Kidney capillary endothelial cell (primary cell): ENCODE measurements around the gene CTDSP2.
"Not testable (repeated sequence)": the region's sequence is repeated elsewhere in the genome, so short reads cannot be mapped to it uniquely, and the experiment has no call there.

Experiments
- DNase-seq: peaks from one replicate; pipeline ENCODE4 v3.0.0-alpha.2; 2018; ENCODE audit warnings: low spot score

The CTDSP2 gene

GRCh38 chr12:57881475-57881874 lies 34.9 kb upstream of the CTDSP2 start:
- DNase-seq = no peak

DNA sequence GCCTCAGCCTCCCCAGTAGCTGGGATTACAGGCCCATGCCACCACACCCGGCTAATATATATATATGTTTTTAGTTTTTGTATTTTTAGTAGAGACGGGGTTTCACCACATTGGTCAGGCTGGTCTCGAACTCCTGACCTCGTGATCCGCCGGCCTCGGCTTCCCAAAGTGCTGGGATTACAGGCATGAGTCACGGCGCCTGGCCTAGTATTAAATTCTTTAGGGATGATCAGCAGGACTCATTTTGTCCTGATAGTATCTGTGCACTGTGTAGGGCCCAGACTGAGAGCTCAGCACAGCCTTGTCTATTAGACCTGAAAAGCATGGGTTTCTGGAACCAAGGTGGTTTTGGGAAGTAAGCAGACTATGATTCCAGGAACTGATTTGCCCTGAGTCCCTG lies 34.5 kb upstream of the CTDSP2 start:
- DNase-seq = not testable (repeated sequence)

GRCh38 chr12:57877876-57878275 lies 31.3 kb upstream of the CTDSP2 start:
- DNase-seq = no peak

- DNase-seq = no peak
Measured at GRCh38 chr12:57875753-57876547, 29.4 kb upstream of the CTDSP2 start.

- DNase-seq = no peak
Measured at GRCh38 chr12:57874166-57875108, 27.9 kb upstream of the CTDSP2 start.

- no peak for DNase-seq
Measured at GRCh38 chr12:57872362-57872761, 25.8 kb upstream of the CTDSP2 start.

- no peak for DNase-seq
Measured at GRCh38 chr12:57869927-57870318, 23.4 kb upstream of the CTDSP2 start.

DNA sequence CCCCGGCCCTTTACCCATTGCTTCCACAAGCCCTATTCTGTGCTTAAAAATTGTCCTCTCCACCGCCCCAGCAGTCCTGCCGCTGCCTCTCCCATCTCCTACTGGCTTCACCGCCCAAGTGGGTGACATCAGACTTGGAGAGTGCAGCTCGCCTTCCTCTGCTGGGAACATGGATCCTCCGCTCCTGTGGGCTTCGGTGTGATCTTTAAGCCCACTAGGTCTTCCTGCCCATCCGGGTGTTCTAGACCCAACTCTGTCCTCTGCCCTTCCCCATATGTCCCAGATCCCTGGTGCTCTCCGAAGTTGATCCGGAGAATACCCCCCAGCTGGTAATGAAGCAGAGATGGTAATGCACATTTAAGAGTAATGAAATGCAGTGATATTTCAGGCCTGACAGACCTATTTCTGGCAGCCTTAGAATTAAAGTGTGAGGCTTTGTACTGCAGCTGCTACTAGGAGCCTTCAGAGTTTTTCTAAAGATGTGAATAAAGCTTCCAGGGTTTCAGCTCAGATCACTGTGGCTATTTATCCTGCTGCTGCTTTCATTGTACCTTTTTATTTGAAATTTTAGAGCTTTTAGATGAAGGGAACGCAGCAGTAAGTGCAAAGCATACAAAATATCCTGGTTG lies 22.9 kb upstream of the CTDSP2 start:
- DNase-seq = no peak

- DNase-seq = no peak
Measured at GRCh38 chr12:57868851-57869268, 22.3 kb upstream of the CTDSP2 start.

GRCh38 chr12:57868221-57868620 lies 21.7 kb upstream of the CTDSP2 start:
- no peak for DNase-seq

DNA sequence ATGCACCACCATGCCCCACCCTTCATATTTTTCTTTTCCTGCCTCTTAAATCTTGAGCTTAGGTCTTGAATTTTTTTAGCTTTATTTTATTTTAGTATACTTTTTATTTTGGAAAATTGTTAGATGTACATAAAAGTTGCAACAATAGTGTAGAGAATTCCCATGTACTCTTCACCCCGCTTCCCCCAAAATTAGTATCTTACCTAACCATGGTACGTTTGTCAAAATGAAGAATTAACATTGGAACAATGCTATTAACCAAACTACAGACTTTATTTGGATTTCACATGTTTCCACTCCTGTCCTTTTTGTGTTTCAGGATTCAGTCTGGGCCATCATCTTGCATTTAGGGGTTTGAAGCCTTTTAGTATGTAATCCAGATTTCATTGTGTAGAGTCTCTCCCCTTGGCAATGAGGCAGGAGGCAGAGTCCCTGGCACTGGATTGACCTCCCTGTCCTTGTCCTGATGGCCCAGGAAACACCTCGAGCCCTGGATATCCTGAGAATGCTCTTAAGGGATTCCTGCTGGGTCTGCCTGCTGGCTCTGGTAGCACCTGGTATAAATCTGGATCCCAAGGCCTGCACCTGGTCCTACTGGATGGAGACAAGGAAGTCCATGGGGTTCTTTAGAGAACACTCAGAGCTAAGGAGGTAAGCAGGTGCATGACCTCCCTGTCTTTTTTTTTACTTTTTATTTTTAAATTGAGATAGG lies 19.9 kb upstream of the CTDSP2 start:
- no peak for DNase-seq

GRCh38 chr12:57865084-57865751 lies 18.7 kb upstream of the CTDSP2 start:
- peak; percentile 77 for DNase-seq

DNA sequence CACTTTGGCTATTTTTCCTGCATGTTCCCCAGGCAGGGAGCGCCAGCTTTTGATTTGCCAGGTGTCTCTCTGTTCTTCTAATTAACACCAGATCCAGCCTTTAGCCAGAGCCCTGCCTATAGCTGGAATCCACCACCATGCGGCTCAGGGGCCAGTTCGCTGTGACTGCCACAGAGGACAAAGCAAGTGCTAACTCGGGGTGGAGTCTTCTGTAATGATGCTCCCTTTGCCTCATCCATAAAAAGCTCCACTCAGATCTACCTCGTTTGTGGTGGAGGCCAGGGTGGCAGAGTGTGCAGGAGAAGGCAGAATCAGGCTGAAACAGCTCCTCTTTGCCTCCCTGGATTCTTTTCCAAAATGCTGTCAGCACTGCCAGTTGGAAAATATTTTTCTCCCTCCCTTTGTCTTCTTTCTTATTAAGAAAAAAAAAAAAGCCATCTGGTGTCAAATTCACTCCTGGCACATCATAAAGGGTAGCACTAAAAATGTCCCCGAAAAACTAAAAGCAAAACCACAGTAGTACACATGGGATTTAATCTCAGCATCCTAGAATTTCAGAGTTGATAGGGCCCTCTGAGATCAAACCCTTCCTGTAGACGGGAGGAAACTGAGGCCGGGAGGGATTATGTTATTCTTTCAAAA lies 18.0 kb upstream of the CTDSP2 start:
- DNase-seq = no peak

GRCh38 chr12:57863676-57864075 lies 17.1 kb upstream of the CTDSP2 start:
- DNase-seq = no peak

GRCh38 chr12:57861967-57862366 lies 15.4 kb upstream of the CTDSP2 start:
- no peak for DNase-seq

- DNase-seq = not testable (repeated sequence)
Measured at GRCh38 chr12:57860883-57861282, 14.4 kb upstream of the CTDSP2 start.

DNA sequence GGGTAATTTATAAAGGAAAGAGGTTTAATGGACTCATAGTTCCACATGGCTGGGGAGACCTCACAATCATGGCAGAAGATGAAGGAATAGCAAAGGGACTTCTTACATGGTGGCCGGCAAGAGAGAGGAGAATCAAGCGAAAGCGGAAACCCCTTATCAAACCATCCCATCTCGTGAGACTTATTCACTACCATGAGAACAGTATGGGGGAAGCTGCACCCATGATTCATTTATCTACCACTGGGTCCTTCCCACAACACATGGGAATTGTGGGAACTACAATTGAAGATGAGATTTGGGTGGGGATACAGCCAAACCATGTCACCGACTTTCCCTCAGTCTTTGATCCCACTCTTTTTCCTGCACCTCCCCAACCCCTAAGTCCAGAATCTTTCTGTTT lies 12.6 kb upstream of the CTDSP2 start:
- DNase-seq = no peak

GRCh38 chr12:57858123-57858522 lies 11.6 kb upstream of the CTDSP2 start:
- not testable (repeated sequence) for DNase-seq

- no peak for DNase-seq
Measured at GRCh38 chr12:57854965-57855364, 8.4 kb upstream of the CTDSP2 start.

DNA sequence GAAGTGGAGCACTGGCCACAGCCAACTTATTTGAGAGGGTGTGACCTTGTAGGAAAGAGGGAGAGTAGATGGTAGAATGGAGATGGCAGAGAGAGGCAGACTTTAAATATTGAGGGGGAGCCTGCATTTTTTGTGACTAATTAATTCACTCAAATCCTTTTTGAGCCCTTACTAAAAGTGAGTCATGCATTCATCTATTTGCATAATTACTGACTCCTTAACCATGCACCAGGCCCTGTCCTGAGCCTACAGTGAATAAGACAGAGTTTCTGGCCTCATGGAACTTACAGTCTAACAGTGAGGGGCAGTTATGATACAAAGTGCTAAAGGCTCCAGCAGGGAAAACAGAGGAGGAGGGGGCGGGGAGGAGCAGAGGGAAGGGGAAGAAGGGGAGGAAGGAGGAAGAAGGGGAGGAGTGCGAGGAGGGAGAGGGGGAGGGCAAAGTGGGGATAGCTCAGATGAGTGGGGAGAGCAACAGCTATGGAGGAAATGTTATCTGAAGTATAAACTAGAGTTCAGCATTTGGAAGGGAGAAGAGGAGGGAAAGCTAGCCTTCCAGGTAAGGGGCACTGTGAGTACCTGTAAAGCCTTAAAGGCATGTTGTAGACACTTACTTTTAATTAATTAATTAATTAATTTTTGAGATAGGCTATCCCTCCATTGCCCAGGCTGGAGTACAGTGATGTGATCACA lies 7.5 kb upstream of the CTDSP2 start:
- no peak for DNase-seq
